ENCODE measurements around the gene CPXM2. TPM values are rescaled to one million over a fixed set of nuclear protein-coding genes. Genes with fewer than 3 reads are reported as not detected.

CPXM2 gene
- total and polyA plus RNA-seq, 10 of the 15 experiments (the other 5 are each of a cell fraction or from before 2014, with no cell fraction given): 0.08 to 1.1 (median 0.58) TPM

DNA sequence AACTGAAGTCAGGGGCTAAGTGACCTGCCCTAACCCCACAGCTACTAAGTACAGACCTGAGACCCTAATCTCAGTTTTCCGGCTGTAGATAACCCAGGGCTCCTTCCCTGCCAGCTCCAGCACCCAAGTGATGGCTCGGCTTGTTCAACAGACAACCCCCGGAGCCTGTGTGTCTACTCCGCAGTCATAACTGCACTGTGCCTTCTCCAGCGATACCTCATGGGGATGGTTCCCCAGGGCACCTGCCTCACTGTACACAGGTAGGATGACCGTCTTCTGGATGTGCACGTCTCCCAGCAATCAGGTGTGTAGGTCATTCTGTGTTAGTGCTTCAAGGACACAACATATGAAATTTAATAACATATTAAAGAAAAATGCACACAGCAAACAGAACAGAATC is 37.1 kb downstream of the CPXM2 start:
- CTCF ChIA-PET: no interaction called here

GRCh38 chr10:123854003-123854402 is 37.6 kb downstream of the CPXM2 start:
- Histone ChIP-seq H3K27ac (ENCODE audit: control insufficient read depth, insufficient read depth) (no peak overlapping the region), H3K4me3 (no peak overlapping the region), H3K9ac (ENCODE audit: control insufficient read depth, insufficient read depth, low read length) (no peak overlapping the region), H3K36me3 (ENCODE audit: control insufficient read depth in 2 of 2, insufficient read depth in 2 of 2, low read length in 1 of 2) (no peaks in the 10 kb centered on the region), H2AFZ (ENCODE audit: control insufficient read depth, low read depth, low read length) (no peak overlapping the region), H3K27me3 (replicated peaks in 1 of 2; ENCODE audit: control insufficient read depth in 2 of 2, insufficient read depth in 2 of 2, low read length in 1 of 2) (peaks cover 0 to 1% of the 10 kb centered on the region in 2 experiments; a peak in 2 of 4 replicates), H4K20me1 (ENCODE audit: control insufficient read depth, insufficient read depth) (no peaks in the 10 kb centered on the region), H3K4me2 (ENCODE audit: control insufficient read depth, insufficient read depth) (no peak overlapping the region), H3K79me2 (ENCODE audit: control insufficient read depth, insufficient read depth, low read length) (no peaks in the 10 kb centered on the region), H3K4me1 (ENCODE audit: control insufficient read depth, insufficient read depth, low read length) (0 out of 2 replicates have a peak, but pooled peaks cover 3% of the 10 kb centered on the region), H3K9me3 (replicated peaks; ENCODE audit: control insufficient read depth, insufficient read depth, low read length) (peaks cover 2% of the 10 kb centered on the region; the same call in 2 of the 3 replicates)
- SMC1A ChIA-PET (ENCODE audit: uncharacterized antibody, unreplicated experiment): interaction anchor here (12.5 kb wide), 1 partner anchor 17 kb away, joined by 158 read pairs; no protein-coding TSS in a partner anchor
- ATAC-seq: no peak
- in situ Hi-C loops (cut with MboI) (no loop called here), intact Hi-C loops (cut with micrococcal nuclease; ENCODE audit: unreplicated experiment) (no loop called here)
- CTCF ChIA-PET: no interaction called here
- POLR2A ChIA-PET: no interaction called here
- no peak for FAIRE-seq
- DNase-seq (ENCODE audit: low read depth, low spot score): no peak
- WGBS (ENCODE audit: insufficient coverage, insufficient replicate concordance, low lambda C conversion rate, missing lambda C conversion rate): 0% methylated on average over 4 of the region's 4 CpGs
- no TSS peak for BruUV-seq (replicated peaks)
- TF ChIP-seq EGR1 (IDR thresholded peaks at IDR 0.05; ENCODE audit: borderline replicate concordance in 1 of 2, low read depth in 2 of 2, low read length in 2 of 2): peak in 1 of 2 experiments; percentile 9; a peak in 1 of 3 replicates
- TF ChIP-seq, protein P1, sequence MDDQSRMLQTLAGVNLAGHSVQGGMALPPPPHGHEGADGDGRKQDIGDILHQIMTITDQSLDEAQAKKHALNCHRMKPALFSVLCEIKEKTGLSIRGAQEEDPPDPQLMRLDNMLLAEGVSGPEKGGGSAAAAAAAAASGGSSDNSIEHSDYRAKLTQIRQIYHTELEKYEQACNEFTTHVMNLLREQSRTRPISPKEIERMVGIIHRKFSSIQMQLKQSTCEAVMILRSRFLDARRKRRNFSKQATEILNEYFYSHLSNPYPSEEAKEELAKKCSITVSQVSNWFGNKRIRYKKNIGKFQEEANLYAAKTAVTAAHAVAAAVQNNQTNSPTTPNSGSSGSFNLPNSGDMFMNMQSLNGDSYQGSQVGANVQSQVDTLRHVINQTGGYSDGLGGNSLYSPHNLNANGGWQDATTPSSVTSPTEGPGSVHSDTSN (IDR thresholded peaks at IDR 0.05; ENCODE audit: insufficient replicate concordance, low read depth, low read length): no peak
- RAD21 ChIA-PET (ENCODE audit: unreplicated experiment): interaction anchor here (0.8 kb wide), 1 partner anchor 13 kb away, joined by 4 read pairs; no protein-coding TSS in a partner anchor

More for the DNA sequence above, 37.1 kb downstream of the CPXM2 start:
- H3K4me2 ChIP-seq (ENCODE audit: control insufficient read depth, insufficient read depth): no peak overlapping the region
- H2AFZ ChIP-seq (ENCODE audit: control insufficient read depth, low read depth, low read length): no peak overlapping the region
- H3K27ac ChIP-seq (ENCODE audit: control insufficient read depth, insufficient read depth): no peak overlapping the region
- intact Hi-C loops (cut with micrococcal nuclease; ENCODE audit: unreplicated experiment): no loop called here
- H4K20me1 ChIP-seq (ENCODE audit: control insufficient read depth, insufficient read depth): no peaks in the 10 kb centered on the region
- H3K36me3 ChIP-seq (ENCODE audit: control insufficient read depth in 2 of 2, insufficient read depth in 2 of 2, low read length in 1 of 2): no peaks in the 10 kb centered on the region
- in situ Hi-C loops (cut with MboI): no loop called here
- FAIRE-seq (no peak), DNase-seq (ENCODE audit: low read depth, low spot score) (no peak), ATAC-seq (no peak)
- no peak for TF ChIP-seq CBFB (IDR thresholded peaks at IDR 0.05; ENCODE audit: low read depth)
- H3K4me3 ChIP-seq: no peak overlapping the region
- 30% methylated on average over 7 of the region's 7 CpGs for WGBS (ENCODE audit: insufficient coverage, insufficient replicate concordance, low lambda C conversion rate, missing lambda C conversion rate)
- ChIA-PET SMC1A (ENCODE audit: uncharacterized antibody, unreplicated experiment) (interaction anchor here (1.0 to 12.5 kb wide), 2 partner anchors 9 to 17 kb away, joined by 3 to 158 read pairs; no protein-coding TSS in a partner anchor), POLR2A (no interaction called here), RAD21 (ENCODE audit: unreplicated experiment) (interaction anchor here (0.8 kb wide), 1 partner anchor 14 kb away, joined by 4 read pairs; no protein-coding TSS in a partner anchor)
- no peak overlapping the region for H3K9ac ChIP-seq (ENCODE audit: control insufficient read depth, insufficient read depth, low read length)
- no peaks in the 10 kb centered on the region for H3K79me2 ChIP-seq (ENCODE audit: control insufficient read depth, insufficient read depth, low read length)
- BruUV-seq (replicated peaks): no TSS peak
- peaks cover 2% of the 10 kb centered on the region; the same call in 2 of the 3 replicates for H3K9me3 ChIP-seq (replicated peaks; ENCODE audit: control insufficient read depth, insufficient read depth, low read length)
- H3K27me3 ChIP-seq (replicated peaks in 1 of 2; ENCODE audit: control insufficient read depth in 2 of 2, insufficient read depth in 2 of 2, low read length in 1 of 2): peaks cover 0 to 1% of the 10 kb centered on the region in 2 experiments; a peak in 2 of 4 replicates
- 0 out of 2 replicates have a peak, but pooled peaks cover 5% of the 10 kb centered on the region for H3K4me1 ChIP-seq (ENCODE audit: control insufficient read depth, insufficient read depth, low read length)
